ENCODE results near the gene MON1A. TPM values are rescaled to one million over a fixed set of nuclear protein-coding genes. Genes with fewer than 3 reads are reported as not detected.

Gene MON1A
- total RNA-seq, 2 experiments from 2014 or later = 6.9 to 8.5 TPM

- DNase-seq (no peak), ATAC-seq (no peak)
- ChIA-PET CTCF (no interaction called here), POLR2A (interaction anchor here (0.9 kb wide), 1 partner anchor 146 kb away, joined by 3 read pairs; no protein-coding TSS in a partner anchor)
- Mint-ChIP-seq H3K9me3 (no peaks in the 10 kb centered on the region), H3K27me3 (no peaks in the 10 kb centered on the region), H3K4me1 (ENCODE audit: low read depth) (no peaks in the 10 kb centered on the region), H3K4me3 (no peak overlapping the region), H3K27ac (no peak overlapping the region), H3K36me3 (ENCODE audit: low read depth) (no peaks in the 10 kb centered on the region)
- TF ChIP-seq, protein P1, sequence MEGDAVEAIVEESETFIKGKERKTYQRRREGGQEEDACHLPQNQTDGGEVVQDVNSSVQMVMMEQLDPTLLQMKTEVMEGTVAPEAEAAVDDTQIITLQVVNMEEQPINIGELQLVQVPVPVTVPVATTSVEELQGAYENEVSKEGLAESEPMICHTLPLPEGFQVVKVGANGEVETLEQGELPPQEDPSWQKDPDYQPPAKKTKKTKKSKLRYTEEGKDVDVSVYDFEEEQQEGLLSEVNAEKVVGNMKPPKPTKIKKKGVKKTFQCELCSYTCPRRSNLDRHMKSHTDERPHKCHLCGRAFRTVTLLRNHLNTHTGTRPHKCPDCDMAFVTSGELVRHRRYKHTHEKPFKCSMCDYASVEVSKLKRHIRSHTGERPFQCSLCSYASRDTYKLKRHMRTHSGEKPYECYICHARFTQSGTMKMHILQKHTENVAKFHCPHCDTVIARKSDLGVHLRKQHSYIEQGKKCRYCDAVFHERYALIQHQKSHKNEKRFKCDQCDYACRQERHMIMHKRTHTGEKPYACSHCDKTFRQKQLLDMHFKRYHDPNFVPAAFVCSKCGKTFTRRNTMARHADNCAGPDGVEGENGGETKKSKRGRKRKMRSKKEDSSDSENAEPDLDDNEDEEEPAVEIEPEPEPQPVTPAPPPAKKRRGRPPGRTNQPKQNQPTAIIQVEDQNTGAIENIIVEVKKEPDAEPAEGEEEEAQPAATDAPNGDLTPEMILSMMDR (IDR thresholded peaks at IDR 0.05) = no peak
- intact Hi-C loops (cut with micrococcal nuclease) = no loop called here
These were observed 33.3 kb downstream of the MON1A start for GRCh38 chr3:49896345-49896744.

DNA sequence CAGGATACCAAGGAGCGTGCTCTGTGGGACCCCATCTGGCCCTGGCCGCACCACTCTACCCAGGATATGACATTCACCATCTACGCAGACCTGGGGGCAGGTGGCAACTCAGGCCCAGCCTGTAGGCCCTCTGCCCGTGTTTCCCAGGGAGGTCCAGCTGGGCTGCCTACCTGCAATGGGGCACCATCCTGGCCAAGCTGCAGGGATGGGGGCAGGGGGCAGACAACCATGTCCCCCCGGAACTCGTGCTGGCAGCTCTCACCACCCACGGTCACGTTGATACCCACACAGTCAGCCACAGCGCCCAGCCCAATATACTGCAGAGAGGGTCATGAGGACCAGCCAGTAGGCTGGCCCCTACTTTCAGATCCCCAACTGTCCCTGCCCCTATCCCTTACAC, 33.8 kb downstream of the MON1A start:
- intact Hi-C loops (cut with micrococcal nuclease) = no loop called here
- ATAC-seq (no peak), DNase-seq (no peak)
- no peaks in the 10 kb centered on the region for H3K9me3 Mint-ChIP-seq
- TF ChIP-seq, protein P1 (IDR thresholded peaks at IDR 0.05) = no peak
- H3K4me1 Mint-ChIP-seq (ENCODE audit: low read depth) = no peaks in the 10 kb centered on the region
- H3K36me3 Mint-ChIP-seq (ENCODE audit: low read depth) = no peaks in the 10 kb centered on the region
- H3K4me3 Mint-ChIP-seq = no peak overlapping the region
- ChIA-PET POLR2A (interaction anchor here (0.9 kb wide), 1 partner anchor 147 kb away, joined by 3 read pairs; no protein-coding TSS in a partner anchor), CTCF (no interaction called here)
- no peaks in the 10 kb centered on the region for H3K27me3 Mint-ChIP-seq
- no peak overlapping the region for H3K27ac Mint-ChIP-seq

DNA sequence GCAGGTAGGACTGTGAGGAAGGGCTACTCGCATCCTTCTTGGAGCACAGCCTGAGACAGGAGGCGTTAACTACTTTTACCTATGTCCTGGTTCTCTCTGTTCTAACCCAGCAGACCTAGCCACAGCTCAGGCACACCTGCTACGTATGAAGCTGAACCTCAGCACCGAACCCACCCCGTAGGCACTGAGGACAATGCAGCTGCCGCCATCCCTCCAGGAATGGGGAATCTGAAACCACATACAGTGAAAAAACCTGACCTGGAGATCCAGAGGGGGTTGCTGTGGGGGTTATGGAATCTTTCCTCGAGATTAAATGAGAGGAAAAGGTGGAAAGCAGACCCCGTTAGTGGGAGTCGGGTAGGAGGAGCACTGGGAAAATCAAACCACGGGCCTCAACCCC, 40.3 kb downstream of the MON1A start:
- no peak overlapping the region for H3K27ac Mint-ChIP-seq
- CTCF ChIA-PET = interaction anchor here (1.0 kb wide), 1 partner anchor 50 kb away, joined by 3 read pairs; no protein-coding TSS in a partner anchor
- POLR2A ChIA-PET = interaction anchor here (0.8 to 1.3 kb wide), 2 partner anchors 11 to 16 kb away, joined by 3 read pairs; no protein-coding TSS in a partner anchor
- no peaks in the 10 kb centered on the region for H3K9me3 Mint-ChIP-seq
- no peaks in the 10 kb centered on the region for H3K4me1 Mint-ChIP-seq (ENCODE audit: low read depth)
- H3K27me3 Mint-ChIP-seq = no peaks in the 10 kb centered on the region
- DNase-seq (no peak), ATAC-seq (no peak)
- H3K36me3 Mint-ChIP-seq (ENCODE audit: low read depth) = no peaks in the 10 kb centered on the region
- H3K4me3 Mint-ChIP-seq = no peak overlapping the region
- TF ChIP-seq, protein P1 (IDR thresholded peaks at IDR 0.05) = no peak
- intact Hi-C loops (cut with micrococcal nuclease) = no loop called here

GRCh38 chr3:49886922-49887265, 42.7 kb downstream of the MON1A start:
- ChIA-PET POLR2A (no interaction called here), CTCF (no interaction called here)
- Mint-ChIP-seq H3K4me3 (no peak overlapping the region), H3K4me1 (ENCODE audit: low read depth) (no peaks in the 10 kb centered on the region), H3K27me3 (no peaks in the 10 kb centered on the region), H3K27ac (no peak overlapping the region), H3K9me3 (no peaks in the 10 kb centered on the region), H3K36me3 (ENCODE audit: low read depth) (no peaks in the 10 kb centered on the region)
- no peak for ATAC-seq
- TF ChIP-seq, protein P1 (IDR thresholded peaks at IDR 0.05) = no peak
- intact Hi-C loops (cut with micrococcal nuclease) = no loop called here
- DNase-seq = no peak

DNA sequence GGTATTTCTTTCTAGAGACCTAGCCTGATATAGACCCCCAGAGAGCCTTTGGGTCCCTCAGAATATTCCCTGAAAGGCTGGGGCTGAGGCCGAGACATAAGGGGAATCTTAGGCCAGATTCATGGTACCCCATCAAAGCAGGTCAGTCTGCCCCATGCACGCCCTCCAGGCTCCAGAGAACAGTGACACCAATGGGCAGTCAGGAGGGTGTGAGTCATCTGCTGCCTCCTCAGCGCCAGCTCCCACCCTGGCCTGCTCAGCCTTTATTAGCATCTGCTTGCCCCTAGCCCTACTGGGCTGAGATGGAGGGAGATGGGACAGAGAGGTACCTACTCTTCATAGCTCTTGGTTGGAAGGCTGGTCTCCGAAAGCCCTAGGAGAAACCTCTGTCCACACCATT, 45.6 kb downstream of the MON1A start:
- intact Hi-C loops (cut with micrococcal nuclease) = no loop called here

More for the DNA sequence above, 45.6 kb downstream of the MON1A start:
- no peak for DNase-seq
- Mint-ChIP-seq H3K36me3 (ENCODE audit: low read depth) (no peaks in the 10 kb centered on the region), H3K27me3 (no peaks in the 10 kb centered on the region), H3K9me3 (no peaks in the 10 kb centered on the region), H3K4me3 (no peak overlapping the region), H3K4me1 (ENCODE audit: low read depth) (no peaks in the 10 kb centered on the region), H3K27ac (no peak overlapping the region)
- ChIA-PET POLR2A (interaction anchor here (1.0 to 1.2 kb wide), 2 partner anchors 10 to 56 kb away, joined by 3 read pairs; no protein-coding TSS in a partner anchor), CTCF (interaction anchor here (0.7 to 1.6 kb wide), 4 partner anchors 13 to 237 kb away, joined by 3 to 4 read pairs (median 3); no protein-coding TSS in a partner anchor)
- TF ChIP-seq, protein P1 (IDR thresholded peaks at IDR 0.05) = no peak
- no peak for ATAC-seq
